GM12878 (cell line): ENCODE results near the gene MYH9.

Experiments
- CTCF ChIP-seq, 3 experiments: IDR thresholded peaks in 2 of 3; conservative IDR thresholded peaks in 1 of 3; 2 replicates each; pipeline ENCODE4 v1.5.1; 2011; ENCODE audit warnings: low read depth in 3 of 3, low read length in 3 of 3, mild to moderate bottlenecking in 3 of 3, control low read depth in 2 of 3, moderate library complexity in 2 of 3, inconsistent platforms in 1 of 3, mixed read lengths in 1 of 3; ENCODE audit not compliant: control insufficient read depth in 2 of 3, insufficient read depth in 1 of 3; ENCODE audit errors: extremely low read depth in 1 of 3
- EED ChIP-seq: sonication (generic); IDR thresholded peaks from 2 replicates; pipeline ENCODE4 v1.6.1; 2016; ENCODE audit warnings: antibody characterized with exemption, low read depth
- EP300 ChIP-seq, 2 experiments: fragments of 150-350 bp in 1 of 2; IDR thresholded peaks; 2 replicates each; pipeline ENCODE4 v1.6.1; 2011 to 2012; ENCODE audit warnings: low read depth in 2 of 2, low read length in 2 of 2, borderline replicate concordance in 1 of 2, improper control_type of control experiment in 1 of 2, inconsistent platforms in 1 of 2; ENCODE audit not compliant: control insufficient read depth in 1 of 2
- POLR2A ChIP-seq: IDR thresholded peaks from 2 replicates; pipeline ENCODE4 v1.6.1; 2011; ENCODE audit warnings: low read depth, mild to moderate bottlenecking, low read length
- POLR2AphosphoS5 ChIP-seq: IDR thresholded peaks from 2 replicates; pipeline ENCODE4 v1.6.1; 2011; ENCODE audit warnings: mild to moderate bottlenecking, low read length, inconsistent platforms
- REST ChIP-seq: IDR thresholded peaks from 2 replicates; pipeline ENCODE4 v1.6.1; 2012; ENCODE audit warnings: mild to moderate bottlenecking, low read depth, low read length
- SIX5 ChIP-seq: IDR thresholded peaks from 2 replicates; pipeline ENCODE4 v1.6.1; 2011; ENCODE audit warnings: mild to moderate bottlenecking, low read depth, low read length, moderate library complexity; ENCODE audit not compliant: severe bottlenecking
- USF2 ChIP-seq: IDR thresholded peaks from 2 replicates; pipeline ENCODE4 v1.6.1; 2011; ENCODE audit warnings: low read depth, low read length, improper control_type of control experiment, borderline replicate concordance

GRCh38 chr22:36323855-36324331 is 63.9 kb downstream of the MYH9 start:
- no peak for TF ChIP-seq SIX5
- TF ChIP-seq CTCF (IDR thresholded peaks at IDR 0.05 in 2 of 3, conservative IDR thresholded peaks at IDR 0.05 in 1 of 3; ENCODE audit: control insufficient read depth in 2 of 3, extremely low read depth in 1 of 3, insufficient read depth in 1 of 3, low read depth in 3 of 3, low read length in 3 of 3) = no peak
- TF ChIP-seq REST = no peak
- no peak for TF ChIP-seq USF2
- TF ChIP-seq EP300 (IDR thresholded peaks at IDR 0.05; ENCODE audit: borderline replicate concordance in 1 of 2, control insufficient read depth in 1 of 2, low read depth in 2 of 2, low read length in 2 of 2) = no peak
- TF ChIP-seq POLR2A = no peak
- TF ChIP-seq POLR2AphosphoS5 = no peak
- no peak for TF ChIP-seq EED
